OCI-LY3 (cell line): Measurements from ENCODE around the gene FRMD3.

Experiments
- CTCF ChIP-seq: fragments of 200-600, 300-600 bp; sonication (generic); IDR thresholded peaks from 2 replicates; pipeline ENCODE4 v1.5.1; 2014; ENCODE audit warnings: antibody characterized with exemption, low read length, low read depth
- EZH2phosphoT487 ChIP-seq: fragments of 200-600 bp; shearing (Covaris generic); IDR thresholded peaks from 2 replicates; pipeline ENCODE4 v1.6.1; 2018; ENCODE audit warnings: antibody characterized with exemption, mixed run types, low read depth

GRCh38 chr9:83219154-83219923 lies 318.9 kb downstream of the FRMD3 start:
- TF ChIP-seq CTCF (no peak), EZH2phosphoT487 (no peak)
